H1 (cell line): ENCODE results near the gene TUBA8. TPM values are rescaled to one million over a fixed set of nuclear protein-coding genes. Genes with fewer than 3 reads are reported as not detected.

Experiments
- CTCF ChIA-PET: fragments of 300-600 bp; sonication (Branson Sonifier 250); formaldehyde crosslinking; loops from one replicate; lab custom pipeline; 2021; ENCODE audit not compliant: partially characterized antibody; lab: Charles Lee
- POLR2A ChIA-PET: fragments of 300-600 bp; sonication (Branson Sonifier 250); formaldehyde crosslinking; loops from one replicate; lab custom pipeline; 2021; ENCODE audit warnings: inconsistent platforms; ENCODE audit not compliant: partially characterized antibody; lab: Charles Lee
- DNase-seq, 2 experiments: peaks; one replicate each; pipeline versions ENCODE4 v3.0.0 to v3.0.0-alpha.2; 2010 to 2022; ENCODE audit warnings: low spot score in 2 of 2, low read depth in 1 of 2, mixed read lengths in 1 of 2
- FAIRE-seq: peaks from 2 replicates; lab custom pipeline; 2011; peaks lifted over from hg19 to GRCh38; lab: Jason Lieb, UNC
- H2AFZ ChIP-seq: 2 replicates; pipeline ENCODE4 v1.8.1; 2012; ENCODE audit warnings: low read length, inconsistent platforms
- H2AK5ac ChIP-seq: 2 replicates; pipeline ENCODE4 v1.6.1; 2013; ENCODE audit warnings: low read depth, low read length
- H2BK120ac ChIP-seq: replicated peaks from 2 replicates; pipeline ENCODE3; 2013; ENCODE audit warnings: low read depth, low read length, inconsistent platforms
- H2BK12ac ChIP-seq: 2 replicates; pipeline ENCODE4 v1.6.1; 2013; ENCODE audit warnings: low read depth, low read length
- H2BK15ac ChIP-seq: 2 replicates; pipeline ENCODE4 v1.6.1; 2013; ENCODE audit warnings: low read length
- H2BK20ac ChIP-seq: 2 replicates; pipeline ENCODE4 v1.6.1; 2013; ENCODE audit warnings: low read length
- H2BK5ac ChIP-seq: 2 replicates; pipeline ENCODE4 v1.6.1; 2013; ENCODE audit warnings: low read depth, low read length
- H3K14ac ChIP-seq: 2 replicates; pipeline ENCODE4 v1.6.1; 2013; ENCODE audit warnings: inconsistent platforms; ENCODE audit not compliant: insufficient read length
- H3K18ac ChIP-seq: 2 replicates; pipeline ENCODE4 v1.6.1; 2013; ENCODE audit warnings: low read length; ENCODE audit errors: extremely low read depth
- H3K23ac ChIP-seq: 2 replicates; pipeline ENCODE4 v1.6.1; 2013; ENCODE audit warnings: inconsistent platforms; ENCODE audit not compliant: insufficient read length
- H3K23me2 ChIP-seq: 2 replicates; pipeline ENCODE4 v1.6.1; 2013; ENCODE audit warnings: low read depth, low read length
- H3K27ac ChIP-seq: 2 replicates; pipeline ENCODE4 v1.6.1; 2011; ENCODE audit warnings: low read depth, low read length, inconsistent platforms
- H3K27me3 ChIP-seq, 4 experiments: replicated peaks in 1 of 4; 1 replicate in 1 of 4; 2 replicates in 3 of 4; pipeline versions ENCODE4 v1.6.1 to v1.8.1; 2011 to 2013; ENCODE audit warnings: low read length in 3 of 4, mild to moderate bottlenecking in 3 of 4, inconsistent platforms in 2 of 4, mixed read lengths in 2 of 4, moderate library complexity in 1 of 4; ENCODE audit not compliant: control insufficient read depth in 3 of 4, insufficient read depth in 3 of 4; ENCODE audit errors: extremely low read depth in 1 of 4
- H3K36me3 ChIP-seq, 4 experiments: 2 replicates each; pipeline versions ENCODE4 v1.6.1 to v1.8.1; 2011 to 2013; ENCODE audit warnings: mild to moderate bottlenecking in 4 of 4, low read length in 3 of 4, moderate library complexity in 2 of 4, control low read depth in 1 of 4, inconsistent platforms in 1 of 4; ENCODE audit not compliant: insufficient read depth in 4 of 4, control insufficient read depth in 2 of 4
- H3K4ac ChIP-seq: replicated peaks from 2 replicates; pipeline ENCODE3; 2013; ENCODE audit warnings: low read length, low read depth, mixed read lengths, inconsistent platforms; ENCODE audit not compliant: insufficient read length
- H3K4me1 ChIP-seq, 4 experiments: replicated peaks in 1 of 4; 1 replicate in 1 of 4; 2 replicates in 3 of 4; pipeline versions ENCODE4 v1.6.1 to v1.8.1; 2011 to 2013; ENCODE audit warnings: low read length in 3 of 4, inconsistent platforms in 2 of 4, mixed read lengths in 1 of 4; ENCODE audit not compliant: insufficient read depth in 4 of 4, control insufficient read depth in 3 of 4
- H3K4me2 ChIP-seq, 2 experiments: 2 replicates each; pipeline versions ENCODE4 v1.6.1 to v1.8.1; 2011 to 2013; ENCODE audit warnings: low read depth in 2 of 2, low read length in 2 of 2, control low read depth in 1 of 2, inconsistent platforms in 1 of 2, mild to moderate bottlenecking in 1 of 2; ENCODE audit not compliant: insufficient read depth in 1 of 2
- H3K4me3 ChIP-seq, 4 experiments: fragments of 200-600, 300-600 bp in 1 of 4; sonication (generic), shearing (Covaris generic), sonication (Bioruptor Twin) in 1 of 4; 2 replicates each; pipeline versions ENCODE4 v1.5.1 to v1.8.1; 2011 to 2016; ENCODE audit warnings: low read length in 4 of 4, low read depth in 3 of 4, control low read depth in 2 of 4, inconsistent platforms in 2 of 4, mild to moderate bottlenecking in 2 of 4, mixed read lengths in 1 of 4, moderate library complexity in 1 of 4; ENCODE audit not compliant: insufficient read depth in 2 of 4; ENCODE audit errors: extremely low read depth in 1 of 4
- H3K56ac ChIP-seq: replicated peaks from 2 replicates; pipeline ENCODE3; 2013; ENCODE audit warnings: low read depth, mild to moderate bottlenecking, mixed read lengths, low read length, inconsistent platforms; ENCODE audit not compliant: insufficient read length
- H3K79me1 ChIP-seq: 2 replicates; pipeline ENCODE4 v1.6.1; 2013; ENCODE audit warnings: low read depth, low read length, control low read depth
- H3K79me2 ChIP-seq, 2 experiments: 2 replicates each; pipeline versions ENCODE4 v1.6.1 to v1.8.1; 2012 to 2013; ENCODE audit warnings: low read length in 2 of 2, mild to moderate bottlenecking in 2 of 2, inconsistent platforms in 1 of 2; ENCODE audit not compliant: insufficient read depth in 2 of 2, control insufficient read depth in 1 of 2
- H3K9ac ChIP-seq, 4 experiments: replicated peaks in 1 of 4; 1 replicate in 1 of 4; 2 replicates in 3 of 4; pipeline versions ENCODE4 v1.6.1 to v1.8.1; 2011 to 2013; ENCODE audit warnings: low read depth in 3 of 4, low read length in 3 of 4, control low read depth in 2 of 4, mild to moderate bottlenecking in 2 of 4, moderate library complexity in 2 of 4, inconsistent platforms in 1 of 4; ENCODE audit errors: extremely low read depth in 1 of 4
- H3K9me3 ChIP-seq, 2 experiments: 2 replicates each; pipeline versions ENCODE4 v1.6.1 to v1.8.1; 2012 to 2013; ENCODE audit warnings: mild to moderate bottlenecking in 2 of 2, moderate library complexity in 2 of 2, control low read depth in 1 of 2, inconsistent platforms in 1 of 2, low read depth in 1 of 2, low read length in 1 of 2, mixed read lengths in 1 of 2; ENCODE audit not compliant: insufficient read depth in 2 of 2
- H4K20me1 ChIP-seq, 2 experiments: replicated peaks in 1 of 2; 2 replicates each; pipeline versions ENCODE3 to v1.8.1; 2011 to 2013; ENCODE audit warnings: inconsistent platforms in 2 of 2, low read length in 2 of 2, mild to moderate bottlenecking in 1 of 2; ENCODE audit not compliant: insufficient read depth in 2 of 2, control insufficient read depth in 1 of 2
- H4K5ac ChIP-seq: 2 replicates; pipeline ENCODE4 v1.6.1; 2013; ENCODE audit warnings: low read length, low read depth, mixed read lengths, inconsistent platforms; ENCODE audit not compliant: insufficient read length
- H4K8ac ChIP-seq: 2 replicates; pipeline ENCODE4 v1.8.0; 2013; ENCODE audit warnings: mild to moderate bottlenecking, moderate library complexity, low read length, inconsistent platforms; ENCODE audit not compliant: insufficient read depth; ENCODE audit errors: extremely low read depth
- H4K91ac ChIP-seq: replicated peaks from 2 replicates; pipeline ENCODE3; 2013; ENCODE audit warnings: low read length, mixed read lengths, inconsistent platforms; ENCODE audit not compliant: insufficient read length
- ASH2L ChIP-seq: fragments of 200-600, 300-600 bp; sonication (generic); IDR thresholded peaks from one replicate; pipeline ENCODE4 v1.7.1; 2017; ENCODE audit warnings: low read length
- BACH1 ChIP-seq: IDR thresholded peaks from 2 replicates; pipeline ENCODE4 v1.6.1; 2012; ENCODE audit warnings: low read length, improper control_type of control experiment
- CHD1 ChIP-seq: IDR thresholded peaks from 2 replicates; pipeline ENCODE4 v1.6.1; 2012; ENCODE audit warnings: low read depth, low read length, improper control_type of control experiment
- E2F6 ChIP-seq: IDR thresholded peaks from 2 replicates; pipeline ENCODE4 v1.6.1; 2012; ENCODE audit warnings: inconsistent platforms
- EGR1 ChIP-seq: IDR thresholded peaks from 2 replicates; pipeline ENCODE4 v1.6.1; 2011; ENCODE audit warnings: low read depth, low read length, borderline replicate concordance
- EZH2 ChIP-seq: fragments of 200-600 bp; sonication (generic); IDR thresholded peaks from 2 replicates; pipeline ENCODE4 v1.7.1; 2012; ENCODE audit warnings: low read depth, mild to moderate bottlenecking, moderate library complexity, low read length, inconsistent platforms; ENCODE audit not compliant: severe bottlenecking
- FOSL1 ChIP-seq: IDR thresholded peaks from 2 replicates; pipeline ENCODE4 v1.6.1; 2011; ENCODE audit warnings: mild to moderate bottlenecking, low read depth, low read length, moderate library complexity; ENCODE audit not compliant: insufficient read depth
- GTF2F1 ChIP-seq: IDR thresholded peaks from 2 replicates; pipeline ENCODE4 v1.6.1; 2012; ENCODE audit warnings: low read depth, low read length, improper control_type of control experiment, borderline replicate concordance
- RAD21 ChIP-seq, 2 experiments: IDR thresholded peaks in 1 of 2; conservative IDR thresholded peaks in 1 of 2; 2 replicates each; pipeline ENCODE4 v1.6.1; 2011; ENCODE audit warnings: low read depth in 2 of 2, low read length in 2 of 2, improper control_type of control experiment in 1 of 2, inconsistent platforms in 1 of 2, mild to moderate bottlenecking in 1 of 2, moderate library complexity in 1 of 2
- SP1 ChIP-seq: IDR thresholded peaks from 2 replicates; pipeline ENCODE4 v1.6.1; 2011; ENCODE audit warnings: low read depth, low read length
- SP2 ChIP-seq: IDR thresholded peaks from 2 replicates; pipeline ENCODE4 v1.6.1; 2012; ENCODE audit warnings: mild to moderate bottlenecking, low read length, inconsistent platforms
- SP4 ChIP-seq: IDR thresholded peaks from 2 replicates; pipeline ENCODE4 v1.6.1; 2012; ENCODE audit warnings: low read length, inconsistent platforms
- WGBS, 2 experiments: shearing (Covaris generic) in 1 of 2; methylation state at CpG; one replicate each; pipeline versions ENCODE4 v1.1.6 to v1.1.7; 2013 to 2015; ENCODE audit warnings: low lambda C conversion rate in 2 of 2, mixed read lengths in 2 of 2, inconsistent platforms in 1 of 2, low coverage in 1 of 2, missing lambda C conversion rate in 1 of 2; ENCODE audit not compliant: insufficient replicate concordance in 2 of 2, insufficient coverage in 1 of 2, insufficient read length in 1 of 2; ENCODE audit errors: extremely low coverage in 1 of 2, missing lambda C conversion rate in 1 of 2; 5-methylcytosine and 5-hydroxymethylcytosine counted together
- polyA plus RNA-seq, 7 experiments: library from polyadenylated mRNA; depleted of rRNA in 3 of 7; stranded (reverse) in 5 of 7; unstranded in 2 of 7; fragments of >200 nt in 5 of 7; fragments of 200-250 nt in 2 of 7; gene quantifications; 1 replicate in 5 of 7; 2 replicates in 1 of 7; 4 replicates in 1 of 7; pipeline versions ENCODE4 v1.2.1 to v1.2.3, GENCODE V29; 2011 to 2013; ENCODE audit warnings: missing spikeins in 2 of 7, mixed read lengths in 2 of 7
- total RNA-seq: library from RNA; stranded (reverse); fragmentation: NEBNext Ultra II Directional; extraction: Animal tissue kit (Norgen Biotek cat#: 25700); gene quantifications from 2 replicates; pipeline ENCODE4 v1.2.1, GENCODE V29; 2021

Gene TUBA8
- total and polyA plus RNA-seq, 2 of the 8 experiments (the other 6 are each of a cell fraction or from before 2014, with no cell fraction given): 1.0 to 4.0 TPM

GRCh38 chr22:18087350-18087855 is 23.2 kb upstream of the TUBA8 start:
- no peak for FAIRE-seq
- CTCF ChIA-PET: interaction anchor here (0.6 to 3.8 kb wide), 7 partner anchors 9 to 257 kb away, joined by 3 to 16 read pairs (median 4); partner anchors contain the start of gene PEX26

More at GRCh38 chr22:18087350-18087855, 23.2 kb upstream of the TUBA8 start:
- TF ChIP-seq EGR1 (no peak), BACH1 (no peak), GTF2F1 (no peak), SP1 (no peak), EZH2 (no peak), ASH2L (no peak), RAD21 (IDR thresholded peaks at IDR 0.05 in 1 of 2, conservative IDR thresholded peaks at IDR 0.05 in 1 of 2; ENCODE audit: low read depth in 2 of 2, low read length in 2 of 2) (no peak), CHD1 (no peak), SP4 (no peak), FOSL1 (no peak), E2F6 (no peak), SP2 (no peak)
- peaks cover 3 to 8% of the 10 kb centered on the region in 2 experiments for H4K20me1 ChIP-seq
- no peak overlapping the region for H2BK20ac ChIP-seq
- H2BK15ac ChIP-seq: no peak overlapping the region
- no peak overlapping the region for H3K14ac ChIP-seq
- no peak overlapping the region for H4K91ac ChIP-seq
- H3K18ac ChIP-seq: no peak overlapping the region
- H2BK120ac ChIP-seq: no peak overlapping the region
- no peak overlapping the region for H3K23ac ChIP-seq
- H2BK5ac ChIP-seq: no peak overlapping the region
- WGBS, 2 experiments: 67% methylated on average over 13 of the region's 13 CpGs; no CpG with 5 or more reads in 1 of the 2 experiments
- no peak overlapping the region for H3K27ac ChIP-seq
- H3K4ac ChIP-seq: no peak overlapping the region
- no peak overlapping the region for H3K56ac ChIP-seq
- H3K36me3 ChIP-seq: peaks cover 11 to 43% (median 30%) of the 10 kb centered on the region in 4 experiments; a peak in 7 of 8 replicates
- peaks cover 3% of the 10 kb centered on the region; the same call in 1 of the 2 replicates for H3K79me1 ChIP-seq
- no peak overlapping the region for H2AK5ac ChIP-seq
- no peak overlapping the region for H3K4me3 ChIP-seq
- no peaks in the 10 kb centered on the region for H3K27me3 ChIP-seq
- H2AFZ ChIP-seq: no peak overlapping the region
- no peaks in the 10 kb centered on the region for H3K23me2 ChIP-seq
- H3K4me2 ChIP-seq: no peak overlapping the region
- no peak overlapping the region for H4K5ac ChIP-seq
- no peak overlapping the region for H4K8ac ChIP-seq
- H3K9ac ChIP-seq: no peak overlapping the region
- no peaks in the 10 kb centered on the region for H3K9me3 ChIP-seq
- no peaks in the 10 kb centered on the region for H3K4me1 ChIP-seq
- no peak for DNase-seq
- H3K79me2 ChIP-seq: peaks cover 0 to 7% of the 10 kb centered on the region in 2 experiments; a peak in 2 of 4 replicates
- no peak overlapping the region for H2BK12ac ChIP-seq
- POLR2A ChIA-PET: interaction anchor here (1.3 to 3.8 kb wide), 2 partner anchors 8 to 13 kb away, joined by 3 to 11 read pairs; no protein-coding TSS in a partner anchor
